K562 (cell line): ENCODE data around the gene ADGRD1. TPM values are rescaled to one million over a fixed set of nuclear protein-coding genes. Genes with fewer than 3 reads are reported as not detected.

Experiments used
- ASH1L ChIP-seq: fragments of 450-650 bp; IDR thresholded peaks from 2 replicates; pipeline ENCODE4 v1.6.1; 2018; ENCODE audit warnings: borderline replicate concordance, mild to moderate bottlenecking, low read depth; ENCODE audit not compliant: partially characterized antibody
- CHD2 ChIP-seq: IDR thresholded peaks from 2 replicates; pipeline ENCODE4 v1.6.1; 2011; ENCODE audit warnings: low read depth, low read length
- CREB3 ChIP-seq: fragments of 450-650 bp; conservative IDR thresholded peaks from 2 replicates; pipeline ENCODE4 v1.6.1; 2016; ENCODE audit warnings: missing genetic modification characterization, low read depth, mild to moderate bottlenecking, missing compliant biosample characterization, moderate library complexity
- CREM ChIP-seq: IDR thresholded peaks from 2 replicates; pipeline ENCODE4 v1.6.1; 2014; ENCODE audit warnings: antibody characterized with exemption, low read depth
- MBD2 ChIP-seq: sonication (generic); IDR thresholded peaks from 2 replicates; pipeline ENCODE4 v1.6.1; 2016; ENCODE audit warnings: low read depth, borderline replicate concordance
- NEUROD1 ChIP-seq: fragments of 150-350 bp; IDR thresholded peaks from 2 replicates; pipeline ENCODE4 v1.6.1; 2014; ENCODE audit warnings: borderline replicate concordance, low read length, low read depth; ENCODE audit not compliant: partially characterized antibody
- NFYB ChIP-seq: IDR thresholded peaks from 2 replicates; pipeline ENCODE4 v1.6.1; 2011; ENCODE audit warnings: mild to moderate bottlenecking, moderate library complexity; ENCODE audit not compliant: insufficient read length; ENCODE audit errors: extremely low read depth
- TFAP4 ChIP-seq: sonication (generic); formaldehyde crosslinking; IDR thresholded peaks from 2 replicates; pipeline ENCODE4 v1.8.0; 2022; ENCODE audit warnings: missing genetic modification reagents, mild to moderate bottlenecking, moderate library complexity, borderline replicate concordance
- TOE1 ChIP-seq, 2 experiments: fragments of 450-650 bp in 1 of 2; sonication (generic) in 1 of 2; formaldehyde crosslinking in 1 of 2; IDR thresholded peaks; 2 replicates each; pipeline versions ENCODE4 v1.7.1 to v1.8.0; 2016 to 2022; ENCODE audit warnings: borderline replicate concordance in 2 of 2, mild to moderate bottlenecking in 2 of 2, antibody characterized with exemption in 1 of 2, inconsistent platforms in 1 of 2, low read depth in 1 of 2, missing genetic modification reagents in 1 of 2, moderate library complexity in 1 of 2
- ZNF449 ChIP-seq: fragments of 250-450 bp; sonication (Bioruptor Pico); IDR thresholded peaks from 2 replicates; pipeline ENCODE4 v1.8.0; 2022; ENCODE audit warnings: moderate library complexity, mild to moderate bottlenecking, inconsistent platforms
- polyA plus RNA-seq, 8 experiments: library from polyadenylated mRNA; depleted of rRNA in 4 of 8; stranded (reverse) in 5 of 8; unstranded in 3 of 8; fragments of >200 nt; fragmentation: Nextera tagmentation in 2 of 8; fragmentation: Illumina TruSeq in 1 of 8; extraction: Ambion mirVana in 2 of 8; extraction: Trizol in 1 of 8; gene quantifications; 2 replicates each; pipeline versions ENCODE4 v1.2.1 to v1.2.3, GENCODE V29; 2011 to 2014; ENCODE audit warnings: inconsistent platforms in 1 of 8, missing spikeins in 1 of 8
- total RNA-seq, 7 experiments: library from RNA; depleted of rRNA in 6 of 7; stranded (reverse); fragments of >200 nt in 6 of 7; fragmentation: Illumina TruSeq in 2 of 7; extraction: Trizol in 2 of 7; gene quantifications; 2 replicates each; pipeline versions ENCODE4 v1.2.1 to v1.2.3, GENCODE V29; 2011 to 2021; ENCODE audit warnings: low replicate concordance in 1 of 7
- TF ChIP-seq, protein P1 (sequence below): fragments of 450-650 bp; IDR thresholded peaks from 2 replicates; pipeline ENCODE4 v1.6.1; 2018; ENCODE audit not compliant: partially characterized antibody
- TF ChIP-seq, protein P2 (sequence below), 2 experiments: IDR thresholded peaks; 2 replicates each; pipeline ENCODE4 v1.6.1; 2011; ENCODE audit warnings: borderline replicate concordance in 1 of 2, control low read depth in 1 of 2, low read depth in 1 of 2, low read length in 1 of 2, mild to moderate bottlenecking in 1 of 2, mixed read lengths in 1 of 2, moderate library complexity in 1 of 2; ENCODE audit not compliant: insufficient read depth in 1 of 2, insufficient read length in 1 of 2, poor library complexity in 1 of 2, severe bottlenecking in 1 of 2; ENCODE audit errors: extremely low read depth in 1 of 2

The ADGRD1 gene
- total and polyA plus RNA-seq, 9 of the 15 experiments (the other 6 are each of a cell fraction or from before 2014, with no cell fraction given): 1.7 to 11.7 (median 3.3) TPM

- TF ChIP-seq, protein P1, sequence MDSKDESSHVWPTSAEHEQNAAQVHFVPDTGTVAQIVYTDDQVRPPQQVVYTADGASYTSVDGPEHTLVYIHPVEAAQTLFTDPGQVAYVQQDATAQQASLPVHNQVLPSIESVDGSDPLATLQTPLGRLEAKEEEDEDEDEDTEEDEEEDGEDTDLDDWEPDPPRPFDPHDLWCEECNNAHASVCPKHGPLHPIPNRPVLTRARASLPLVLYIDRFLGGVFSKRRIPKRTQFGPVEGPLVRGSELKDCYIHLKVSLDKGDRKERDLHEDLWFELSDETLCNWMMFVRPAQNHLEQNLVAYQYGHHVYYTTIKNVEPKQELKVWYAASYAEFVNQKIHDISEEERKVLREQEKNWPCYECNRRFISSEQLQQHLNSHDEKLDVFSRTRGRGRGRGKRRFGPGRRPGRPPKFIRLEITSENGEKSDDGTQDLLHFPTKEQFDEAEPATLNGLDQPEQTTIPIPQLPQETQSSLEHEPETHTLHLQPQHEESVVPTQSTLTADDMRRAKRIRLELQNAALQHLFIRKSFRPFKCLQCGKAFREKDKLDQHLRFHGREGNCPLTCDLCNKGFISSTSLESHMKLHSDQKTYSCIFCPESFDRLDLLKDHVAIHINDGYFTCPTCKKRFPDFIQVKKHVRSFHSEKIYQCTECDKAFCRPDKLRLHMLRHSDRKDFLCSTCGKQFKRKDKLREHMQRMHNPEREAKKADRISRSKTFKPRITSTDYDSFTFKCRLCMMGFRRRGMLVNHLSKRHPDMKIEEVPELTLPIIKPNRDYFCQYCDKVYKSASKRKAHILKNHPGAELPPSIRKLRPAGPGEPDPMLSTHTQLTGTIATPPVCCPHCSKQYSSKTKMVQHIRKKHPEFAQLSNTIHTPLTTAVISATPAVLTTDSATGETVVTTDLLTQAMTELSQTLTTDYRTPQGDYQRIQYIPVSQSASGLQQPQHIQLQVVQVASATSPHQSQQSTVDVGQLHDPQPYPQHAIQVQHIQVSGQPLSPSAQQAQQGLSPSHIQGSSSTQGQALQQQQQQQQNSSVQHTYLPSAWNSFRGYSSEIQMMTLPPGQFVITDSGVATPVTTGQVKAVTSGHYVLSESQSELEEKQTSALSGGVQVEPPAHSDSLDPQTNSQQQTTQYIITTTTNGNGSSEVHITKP: peak; percentile 71
- TF ChIP-seq CREM: peak; percentile 10; the same call in 1 of the 2 replicates
- TF ChIP-seq NFYB: peak; percentile 76
- peak; percentile 86 for TF ChIP-seq ASH1L
- TF ChIP-seq CHD2: 0 out of 2 replicates have a peak, but pooled peaks have one; percentile 16
- peak; percentile 56; the same call in 1 of the 2 replicates for TF ChIP-seq ZNF449
- peak; percentile 34; the same call in 1 of the 2 replicates for TF ChIP-seq TFAP4 (CRISPR knock-in tag)
- TF ChIP-seq, protein P2, sequence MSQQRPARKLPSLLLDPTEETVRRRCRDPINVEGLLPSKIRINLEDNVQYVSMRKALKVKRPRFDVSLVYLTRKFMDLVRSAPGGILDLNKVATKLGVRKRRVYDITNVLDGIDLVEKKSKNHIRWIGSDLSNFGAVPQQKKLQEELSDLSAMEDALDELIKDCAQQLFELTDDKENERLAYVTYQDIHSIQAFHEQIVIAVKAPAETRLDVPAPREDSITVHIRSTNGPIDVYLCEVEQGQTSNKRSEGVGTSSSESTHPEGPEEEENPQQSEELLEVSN (IDR thresholded peaks at IDR 0.05; ENCODE audit: borderline replicate concordance in 1 of 2, extremely low read depth in 1 of 2, insufficient read depth in 1 of 2, insufficient read length in 1 of 2, low read depth in 1 of 2, low read length in 1 of 2, poor library complexity in 1 of 2, severe bottlenecking in 1 of 2): peak; percentile 32 to 51
- peak; percentile 65; the same call in 1 of the 2 replicates for TF ChIP-seq CREB3 (tag)
- TF ChIP-seq MBD2: peak; percentile 86; the same call in 1 of the 2 replicates
- TF ChIP-seq TOE1 (IDR thresholded peaks at IDR 0.05; ENCODE audit: borderline replicate concordance): peak; percentile 92
- no peak for TF ChIP-seq TOE1 (CRISPR knock-in tag; IDR thresholded peaks at IDR 0.05; ENCODE audit: borderline replicate concordance, low read depth)
- TF ChIP-seq NEUROD1: peak; percentile 60
These were observed 210.6 kb downstream of the ADGRD1 start (continued) for GRCh38 chr12:131164096-131164872.
